ENCODE results near the gene ALKBH2. TPM values are rescaled to one million over a fixed set of nuclear protein-coding genes. Genes with fewer than 3 reads are reported as not detected.

Gene ALKBH2
- total RNA-seq, 3 donors from 2014 or later (not counting 1 experiment from before 2014, with no cell fraction given) = 10.9 to 12.6 (median 11.9) TPM

- Mint-ChIP-seq H3K27ac (no peak overlapping the region), H3K4me1 (no peaks in the 10 kb centered on the region), H3K4me3 (no peak overlapping the region), H3K27me3 (ENCODE audit: low read depth in 2 of 2) (peaks cover 0 to 3% of the 10 kb centered on the region in 2 donors), H3K36me3 (no peaks in the 10 kb centered on the region), H3K9me3 (no peaks in the 10 kb centered on the region)
- H3K9me3 ChIP-seq (ENCODE audit: control insufficient read depth, insufficient read depth, low read length) = no peaks in the 10 kb centered on the region
- H3K4me1 ChIP-seq (ENCODE audit: control insufficient read depth, insufficient read depth, low read length) = no peaks in the 10 kb centered on the region
- H3K27ac ChIP-seq (ENCODE audit: low read length) = no peak overlapping the region
- no peaks in the 10 kb centered on the region for H3K36me3 ChIP-seq (ENCODE audit: control insufficient read depth, insufficient read depth, low read length)
- intact Hi-C loops (cut with micrococcal nuclease) = no loop called here
- DNase-seq (no peak), ATAC-seq (no peak)
- no peaks in the 10 kb centered on the region for H3K27me3 ChIP-seq (ENCODE audit: control insufficient read depth, insufficient read depth, low read length)
- H3K4me3 ChIP-seq (ENCODE audit: low read length) = no peak overlapping the region
- WGBS (ENCODE audit: insufficient coverage) = 94% methylated on average over 9 of the region's 9 CpGs
- TF ChIP-seq, protein P1, sequence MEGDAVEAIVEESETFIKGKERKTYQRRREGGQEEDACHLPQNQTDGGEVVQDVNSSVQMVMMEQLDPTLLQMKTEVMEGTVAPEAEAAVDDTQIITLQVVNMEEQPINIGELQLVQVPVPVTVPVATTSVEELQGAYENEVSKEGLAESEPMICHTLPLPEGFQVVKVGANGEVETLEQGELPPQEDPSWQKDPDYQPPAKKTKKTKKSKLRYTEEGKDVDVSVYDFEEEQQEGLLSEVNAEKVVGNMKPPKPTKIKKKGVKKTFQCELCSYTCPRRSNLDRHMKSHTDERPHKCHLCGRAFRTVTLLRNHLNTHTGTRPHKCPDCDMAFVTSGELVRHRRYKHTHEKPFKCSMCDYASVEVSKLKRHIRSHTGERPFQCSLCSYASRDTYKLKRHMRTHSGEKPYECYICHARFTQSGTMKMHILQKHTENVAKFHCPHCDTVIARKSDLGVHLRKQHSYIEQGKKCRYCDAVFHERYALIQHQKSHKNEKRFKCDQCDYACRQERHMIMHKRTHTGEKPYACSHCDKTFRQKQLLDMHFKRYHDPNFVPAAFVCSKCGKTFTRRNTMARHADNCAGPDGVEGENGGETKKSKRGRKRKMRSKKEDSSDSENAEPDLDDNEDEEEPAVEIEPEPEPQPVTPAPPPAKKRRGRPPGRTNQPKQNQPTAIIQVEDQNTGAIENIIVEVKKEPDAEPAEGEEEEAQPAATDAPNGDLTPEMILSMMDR (IDR thresholded peaks at IDR 0.05) = no peak
Measured at GRCh38 chr12:109139360-109139759, 46.1 kb upstream of the ALKBH2 start.

- Histone ChIP-seq H3K9me3 (ENCODE audit: control insufficient read depth, insufficient read depth, low read length) (no peaks in the 10 kb centered on the region), H3K4me3 (ENCODE audit: low read length) (no peak overlapping the region), H3K27ac (ENCODE audit: low read length) (no peak overlapping the region), H3K4me1 (ENCODE audit: control insufficient read depth, insufficient read depth, low read length) (no peaks in the 10 kb centered on the region), H3K36me3 (ENCODE audit: control insufficient read depth, insufficient read depth, low read length) (no peaks in the 10 kb centered on the region), H3K27me3 (ENCODE audit: control insufficient read depth, insufficient read depth, low read length) (no peaks in the 10 kb centered on the region)
- TF ChIP-seq, protein P1 (IDR thresholded peaks at IDR 0.05) = no peak
- no peak for ATAC-seq
- no peaks in the 10 kb centered on the region for H3K4me1 Mint-ChIP-seq
- intact Hi-C loops (cut with micrococcal nuclease) = no loop called here
- H3K4me3 Mint-ChIP-seq = no peak overlapping the region
- H3K36me3 Mint-ChIP-seq = no peaks in the 10 kb centered on the region
- H3K9me3 Mint-ChIP-seq = no peaks in the 10 kb centered on the region
- H3K27me3 Mint-ChIP-seq (ENCODE audit: low read depth in 2 of 2) = peaks cover 0 to 3% of the 10 kb centered on the region in 2 donors
- DNase-seq = no peak
- H3K27ac Mint-ChIP-seq = no peak overlapping the region
- WGBS (ENCODE audit: insufficient coverage) = 94% methylated on average over 2 of the region's 2 CpGs
Measured at GRCh38 chr12:109137055-109137454, 43.8 kb upstream of the ALKBH2 start.

- DNase-seq (no peak), ATAC-seq (peak in 1 of 3 donors; percentile 39)
- H3K9me3 ChIP-seq (ENCODE audit: control insufficient read depth, insufficient read depth, low read length) = no peaks in the 10 kb centered on the region
- H3K4me3 Mint-ChIP-seq = no peak overlapping the region
- no peaks in the 10 kb centered on the region for H3K4me1 ChIP-seq (ENCODE audit: control insufficient read depth, insufficient read depth, low read length)
- 86% methylated on average over 6 of the region's 6 CpGs for WGBS (ENCODE audit: insufficient coverage)
- H3K27me3 Mint-ChIP-seq (ENCODE audit: low read depth in 2 of 2) = peaks cover 0 to 7% of the 10 kb centered on the region in 2 donors
- no peak overlapping the region for H3K4me3 ChIP-seq (ENCODE audit: low read length)
- TF ChIP-seq, protein P1 (IDR thresholded peaks at IDR 0.05) = peak; percentile 12
- H3K27me3 ChIP-seq (ENCODE audit: control insufficient read depth, insufficient read depth, low read length) = no peaks in the 10 kb centered on the region
- no peaks in the 10 kb centered on the region for H3K9me3 Mint-ChIP-seq
- no peak overlapping the region for H3K27ac Mint-ChIP-seq
- H3K36me3 ChIP-seq (ENCODE audit: control insufficient read depth, insufficient read depth, low read length) = no peaks in the 10 kb centered on the region
- intact Hi-C loops (cut with micrococcal nuclease) = no loop called here
- no peaks in the 10 kb centered on the region for H3K36me3 Mint-ChIP-seq
- H3K27ac ChIP-seq (ENCODE audit: low read length) = no peak overlapping the region
- no peaks in the 10 kb centered on the region for H3K4me1 Mint-ChIP-seq
Measured at GRCh38 chr12:109134186-109134917, 41.1 kb upstream of the ALKBH2 start.

Measured in natural killer cell (primary cell).